Activated CD4-positive, alpha-beta memory T cell treated with anti-CD3 and anti-CD28 coated beads, Interleukin-2, amount 10 ng/mL, durations not matched to agents 7 days and 5 days (primary cell): ENCODE measurements around the gene RAD51B. TPM values are rescaled to one million over a fixed set of nuclear protein-coding genes. Genes with fewer than 3 reads are reported as not detected.
"Not testable (repeated sequence)": the region's sequence is repeated elsewhere in the genome, so short reads cannot be mapped to it uniquely, and the experiment has no call there.

Experiments used
- CTCF ChIA-PET: fragments of 350-600 bp; sonication (Branson Sonifier 250); formaldehyde crosslinking; loops from one replicate; lab custom pipeline; 2021; ENCODE audit warnings: antibody characterized with exemption, inconsistent platforms; lab: Charles Lee
- POLR2A ChIA-PET: fragments of 350-600 bp; sonication (Branson Sonifier 250); formaldehyde crosslinking; loops from one replicate; lab custom pipeline; 2021; ENCODE audit warnings: antibody characterized with exemption; lab: Charles Lee
- DNase-seq: peaks from one replicate; pipeline ENCODE4 v3.0.0-alpha.2; 2020
- H3K27ac Mint-ChIP-seq: one replicate; pipeline ENCODE4 v1.8.0; 2021; ENCODE audit warnings: mild to moderate bottlenecking, mixed read lengths
- H3K27me3 Mint-ChIP-seq: one replicate; pipeline ENCODE4 v1.8.0; 2021; ENCODE audit warnings: mixed read lengths
- H3K36me3 Mint-ChIP-seq: one replicate; pipeline ENCODE4 v1.8.0; 2021; ENCODE audit warnings: low read depth, mixed read lengths
- H3K4me1 Mint-ChIP-seq: one replicate; pipeline ENCODE4 v1.8.0; 2021; ENCODE audit warnings: mixed read lengths
- H3K4me3 Mint-ChIP-seq: one replicate; pipeline ENCODE4 v1.8.0; 2021; ENCODE audit warnings: mild to moderate bottlenecking, mixed read lengths
- H3K9me3 Mint-ChIP-seq: one replicate; pipeline ENCODE4 v1.8.0; 2021; ENCODE audit warnings: mixed read lengths
- total RNA-seq, 2 experiments: library from RNA; stranded (reverse); gene quantifications; one replicate each; pipeline ENCODE4 v1.2.3, GENCODE V29; 2021

The RAD51B gene
- total RNA-seq, 2 experiments from 2014 or later = 33.1 to 40.8 TPM

GRCh38 chr14:68421116-68421515, 601.5 kb downstream of the RAD51B start:
- no peaks in the 10 kb centered on the region for H3K9me3 Mint-ChIP-seq
- no peaks in the 10 kb centered on the region for H3K27me3 Mint-ChIP-seq
- peaks cover 4% of the 10 kb centered on the region for H3K36me3 Mint-ChIP-seq
- H3K4me3 Mint-ChIP-seq = no peak overlapping the region
- ChIA-PET CTCF (no interaction called here), POLR2A (no interaction called here)
- no peak overlapping the region for H3K27ac Mint-ChIP-seq
- DNase-seq = no peak
- peaks cover 10% of the 10 kb centered on the region for H3K4me1 Mint-ChIP-seq

GRCh38 chr14:68423686-68424085, 604.1 kb downstream of the RAD51B start:
- POLR2A ChIA-PET = no interaction called here
- H3K27ac Mint-ChIP-seq = no peak overlapping the region
- H3K9me3 Mint-ChIP-seq = peaks cover 4% of the 10 kb centered on the region
- peaks cover 4% of the 10 kb centered on the region for H3K36me3 Mint-ChIP-seq
- no peak overlapping the region for H3K4me3 Mint-ChIP-seq
- CTCF ChIA-PET = no interaction called here
- H3K27me3 Mint-ChIP-seq = no peaks in the 10 kb centered on the region
- DNase-seq = no peak
- peaks cover 7% of the 10 kb centered on the region for H3K4me1 Mint-ChIP-seq

- Mint-ChIP-seq H3K27ac (no peak overlapping the region), H3K27me3 (no peaks in the 10 kb centered on the region), H3K9me3 (peaks cover 9% of the 10 kb centered on the region), H3K4me1 (peaks cover 3% of the 10 kb centered on the region), H3K36me3 (peaks cover under 1% of the 10 kb centered on the region), H3K4me3 (no peak overlapping the region)
- no peak for DNase-seq
- ChIA-PET CTCF (no interaction called here), POLR2A (no interaction called here)
Measured at GRCh38 chr14:68424443-68425172, 605.0 kb downstream of the RAD51B start.

GRCh38 chr14:68426661-68427549, 607.3 kb downstream of the RAD51B start:
- ChIA-PET CTCF (no interaction called here), POLR2A (no interaction called here)
- Mint-ChIP-seq H3K4me1 (no peaks in the 10 kb centered on the region), H3K9me3 (peaks cover 14% of the 10 kb centered on the region), H3K27ac (no peak overlapping the region), H3K27me3 (no peaks in the 10 kb centered on the region), H3K36me3 (peaks cover 4% of the 10 kb centered on the region), H3K4me3 (no peak overlapping the region)
- DNase-seq = no peak

GRCh38 chr14:68427550-68427890, 607.9 kb downstream of the RAD51B start:
- no peak for DNase-seq
- CTCF ChIA-PET = no interaction called here
- H3K4me3 Mint-ChIP-seq = no peak overlapping the region
- no peak overlapping the region for H3K27ac Mint-ChIP-seq
- peaks cover 14% of the 10 kb centered on the region for H3K9me3 Mint-ChIP-seq
- POLR2A ChIA-PET = no interaction called here
- H3K4me1 Mint-ChIP-seq = no peaks in the 10 kb centered on the region
- H3K36me3 Mint-ChIP-seq = peaks cover 4% of the 10 kb centered on the region
- no peaks in the 10 kb centered on the region for H3K27me3 Mint-ChIP-seq

- H3K4me1 Mint-ChIP-seq, DNase-seq, H3K4me3 Mint-ChIP-seq, H3K27ac Mint-ChIP-seq, H3K36me3 Mint-ChIP-seq, H3K27me3 Mint-ChIP-seq, CTCF ChIA-PET, POLR2A ChIA-PET: not testable (repeated sequence)
- H3K9me3 Mint-ChIP-seq = peaks cover 14% of the 10 kb centered on the region
Measured at GRCh38 chr14:68428900-68429299, 609.3 kb downstream of the RAD51B start.

- H3K4me3 Mint-ChIP-seq, H3K4me1 Mint-ChIP-seq, H3K36me3 Mint-ChIP-seq, H3K27me3 Mint-ChIP-seq, DNase-seq, POLR2A ChIA-PET, CTCF ChIA-PET, H3K27ac Mint-ChIP-seq: not testable (repeated sequence)
- H3K9me3 Mint-ChIP-seq = peaks cover 13% of the 10 kb centered on the region
Measured at GRCh38 chr14:68434173-68434572, 614.6 kb downstream of the RAD51B start.

- H3K4me3 Mint-ChIP-seq, POLR2A ChIA-PET, H3K9me3 Mint-ChIP-seq, H3K4me1 Mint-ChIP-seq, H3K27ac Mint-ChIP-seq, CTCF ChIA-PET, H3K27me3 Mint-ChIP-seq, H3K36me3 Mint-ChIP-seq, DNase-seq: not testable (repeated sequence)
Measured at GRCh38 chr14:68435631-68436030, 616.1 kb downstream of the RAD51B start.

GRCh38 chr14:68439676-68440075, 620.1 kb downstream of the RAD51B start:
- DNase-seq = no peak
- Mint-ChIP-seq H3K4me3 (no peak overlapping the region), H3K9me3 (peaks cover 7% of the 10 kb centered on the region), H3K4me1 (no peaks in the 10 kb centered on the region), H3K36me3 (no peaks in the 10 kb centered on the region), H3K27me3 (no peaks in the 10 kb centered on the region), H3K27ac (no peak overlapping the region)
- CTCF ChIA-PET = no interaction called here
- POLR2A ChIA-PET = no interaction called here

GRCh38 chr14:68440820-68441219, 621.2 kb downstream of the RAD51B start:
- H3K27ac Mint-ChIP-seq = no peak overlapping the region
- no peaks in the 10 kb centered on the region for H3K36me3 Mint-ChIP-seq
- H3K9me3 Mint-ChIP-seq = peaks cover 6% of the 10 kb centered on the region
- CTCF ChIA-PET = no interaction called here
- H3K4me3 Mint-ChIP-seq = no peak overlapping the region
- no peaks in the 10 kb centered on the region for H3K4me1 Mint-ChIP-seq
- POLR2A ChIA-PET = no interaction called here
- no peak for DNase-seq
- no peaks in the 10 kb centered on the region for H3K27me3 Mint-ChIP-seq

- H3K27me3 Mint-ChIP-seq = no peaks in the 10 kb centered on the region
- H3K4me1 Mint-ChIP-seq = no peaks in the 10 kb centered on the region
- no peaks in the 10 kb centered on the region for H3K36me3 Mint-ChIP-seq
- H3K27ac Mint-ChIP-seq = no peak overlapping the region
- POLR2A ChIA-PET = no interaction called here
- CTCF ChIA-PET = no interaction called here
- no peak overlapping the region for H3K4me3 Mint-ChIP-seq
- H3K9me3 Mint-ChIP-seq = peaks cover 2% of the 10 kb centered on the region
- DNase-seq = no peak
Measured at GRCh38 chr14:68441542-68441941, 622.0 kb downstream of the RAD51B start.

GRCh38 chr14:68442828-68443629, 623.5 kb downstream of the RAD51B start:
- Mint-ChIP-seq H3K4me3 (no peak overlapping the region), H3K27ac (no peak overlapping the region), H3K4me1 (no peaks in the 10 kb centered on the region), H3K27me3 (no peaks in the 10 kb centered on the region), H3K36me3 (no peaks in the 10 kb centered on the region), H3K9me3 (peaks cover 2% of the 10 kb centered on the region)
- POLR2A ChIA-PET = no interaction called here
- DNase-seq = no peak
- CTCF ChIA-PET = interaction anchor here (1.1 kb wide), 1 partner anchor 10 kb away, joined by 3 read pairs; no protein-coding TSS in a partner anchor
